Trophoblast cell (in vitro differentiated cells and primary cell): ENCODE data around the gene GABARAPL1.
"Not testable (repeated sequence)": the region's sequence is repeated elsewhere in the genome, so short reads cannot be mapped to it uniquely, and the experiment has no call there.

Source experiments
- DNase-seq, 2 donors: peaks; one replicate each; pipeline ENCODE4 v3.0.0-alpha.2; 2016
- H2AFZ ChIP-seq: 2 replicates; pipeline ENCODE4 v1.6.1; 2013; ENCODE audit warnings: low read length, moderate library complexity, mild to moderate bottlenecking; ENCODE audit not compliant: insufficient read depth, poor library complexity
- H2AK5ac ChIP-seq: 2 replicates; pipeline ENCODE4 v1.6.1; 2013; ENCODE audit warnings: mild to moderate bottlenecking, low read length
- H2BK120ac ChIP-seq: 2 replicates; pipeline ENCODE4 v1.6.1; 2013; ENCODE audit warnings: low read length, mild to moderate bottlenecking, moderate library complexity; ENCODE audit not compliant: insufficient read depth, poor library complexity
- H2BK12ac ChIP-seq: 2 replicates; pipeline ENCODE4 v1.6.1; 2013; ENCODE audit warnings: mild to moderate bottlenecking, low read length, moderate library complexity
- H2BK5ac ChIP-seq: 2 replicates; pipeline ENCODE4 v1.6.1; 2013; ENCODE audit warnings: low read length, low read depth, moderate library complexity, mild to moderate bottlenecking; ENCODE audit not compliant: poor library complexity
- H3K14ac ChIP-seq: 2 replicates; pipeline ENCODE4 v1.6.1; 2013; ENCODE audit warnings: mild to moderate bottlenecking, low read length
- H3K18ac ChIP-seq: 2 replicates; pipeline ENCODE4 v1.6.1; 2013; ENCODE audit warnings: mild to moderate bottlenecking, low read length
- H3K23ac ChIP-seq: 2 replicates; pipeline ENCODE4 v1.6.1; 2013; ENCODE audit warnings: low read length
- H3K27ac ChIP-seq: 2 replicates; pipeline ENCODE4 v1.5.1; 2013; ENCODE audit warnings: low read depth, mild to moderate bottlenecking, inconsistent platforms, low read length, moderate library complexity
- H3K27me3 ChIP-seq: 2 replicates; pipeline ENCODE4 v1.6.1; 2013; ENCODE audit warnings: inconsistent platforms, mild to moderate bottlenecking, low read length, moderate library complexity; ENCODE audit not compliant: insufficient read depth
- H3K36me3 ChIP-seq, 2 experiments: 1 replicate in 1 of 2; 2 replicates in 1 of 2; pipeline ENCODE4 v1.6.1; 2013; ENCODE audit warnings: low read length in 2 of 2, mild to moderate bottlenecking in 2 of 2, moderate library complexity in 1 of 2; ENCODE audit not compliant: insufficient read depth in 2 of 2, control insufficient read depth in 1 of 2
- H3K4ac ChIP-seq: 2 replicates; pipeline ENCODE4 v1.6.1; 2013; ENCODE audit warnings: low read depth, mild to moderate bottlenecking, low read length, moderate library complexity
- H3K4me1 ChIP-seq, 2 experiments: 1 replicate in 1 of 2; 2 replicates in 1 of 2; pipeline ENCODE4 v1.6.1; 2013; ENCODE audit warnings: low read length in 2 of 2, mild to moderate bottlenecking in 2 of 2, moderate library complexity in 1 of 2; ENCODE audit not compliant: insufficient read depth in 2 of 2, control insufficient read depth in 1 of 2
- H3K4me2 ChIP-seq: 2 replicates; pipeline ENCODE4 v1.6.1; 2013; ENCODE audit warnings: inconsistent platforms, mild to moderate bottlenecking, low read length, moderate library complexity
- H3K4me3 ChIP-seq: 2 replicates; pipeline ENCODE4 v1.5.1; 2013; ENCODE audit warnings: mild to moderate bottlenecking, low read depth, low read length, inconsistent platforms
- H3K79me1 ChIP-seq: one replicate; pipeline ENCODE4 v1.6.1; 2013; ENCODE audit warnings: low read length
- H3K79me2 ChIP-seq: 2 replicates; pipeline ENCODE4 v1.6.1; 2013; ENCODE audit warnings: low read length, mild to moderate bottlenecking; ENCODE audit not compliant: control insufficient read depth, insufficient read depth, poor library complexity
- H3K9ac ChIP-seq: 2 replicates; pipeline ENCODE4 v1.6.1; 2013; ENCODE audit warnings: mild to moderate bottlenecking, low read length
- H3K9me3 ChIP-seq: 2 replicates; pipeline ENCODE4 v1.6.1; 2013; ENCODE audit warnings: low read depth, mild to moderate bottlenecking, control low read depth, inconsistent platforms, low read length; ENCODE audit not compliant: insufficient read depth
- H4K12ac ChIP-seq: 2 replicates; pipeline ENCODE4 v1.6.1; 2013; ENCODE audit warnings: low read depth, mild to moderate bottlenecking, low read length, moderate library complexity
- H4K8ac ChIP-seq: 2 replicates; pipeline ENCODE4 v1.6.1; 2013; ENCODE audit warnings: low read depth, mild to moderate bottlenecking, low read length, moderate library complexity
- H4K91ac ChIP-seq: one replicate; pipeline ENCODE4 v1.6.1; 2013; ENCODE audit warnings: low read depth, mild to moderate bottlenecking, low read length, moderate library complexity
- WGBS: extraction: QIAGEN DNeasy Blood & Tissue Kit; methylation state at CpG from one replicate; pipeline ENCODE4 v1.1.7; 2013; ENCODE audit warnings: missing lambda C conversion rate; ENCODE audit not compliant: insufficient read length, insufficient coverage; ENCODE audit errors: extremely low coverage; 5-methylcytosine and 5-hydroxymethylcytosine counted together

The GABARAPL1 gene

GRCh38 chr12:10225426-10225825 is 12.7 kb downstream of the GABARAPL1 start:
- H3K4me3 ChIP-seq, H2BK12ac ChIP-seq, DNase-seq, H3K18ac ChIP-seq, H2AK5ac ChIP-seq, H3K4me2 ChIP-seq, H3K4ac ChIP-seq, H2BK120ac ChIP-seq, H3K23ac ChIP-seq, H3K14ac ChIP-seq, H4K91ac ChIP-seq, H3K27ac ChIP-seq, H2BK5ac ChIP-seq, H2AFZ ChIP-seq, H3K27me3 ChIP-seq, H3K9ac ChIP-seq, H3K79me1 ChIP-seq, H4K8ac ChIP-seq, H4K12ac ChIP-seq, H3K79me2 ChIP-seq, H3K9me3 ChIP-seq, H3K4me1 ChIP-seq: not testable (repeated sequence)
- no CpG with 5 or more reads among the region's 26 CpGs for WGBS
- H3K36me3 ChIP-seq, result peaks cover 15 to 30% of the 10 kb centered on the region in 2 experiments

- H3K27ac ChIP-seq, result no peak overlapping the region
- DNase-seq, result no peak
- no CpG with 5 or more reads among the region's 6 CpGs for WGBS
- no peak overlapping the region for H4K8ac ChIP-seq
- no peak overlapping the region for H2AFZ ChIP-seq
- H2BK120ac ChIP-seq, result no peak overlapping the region
- H3K9ac ChIP-seq, result no peak overlapping the region
- no peak overlapping the region for H3K23ac ChIP-seq
- H3K27me3 ChIP-seq, result no peaks in the 10 kb centered on the region
- H4K91ac ChIP-seq, result no peak overlapping the region
- H3K36me3 ChIP-seq, result peaks cover 14 to 25% of the 10 kb centered on the region in 2 experiments
- no peak overlapping the region for H4K12ac ChIP-seq
- no peak overlapping the region for H2AK5ac ChIP-seq
- no peaks in the 10 kb centered on the region for H3K4me1 ChIP-seq
- no peak overlapping the region for H3K4ac ChIP-seq
- no peak overlapping the region for H3K14ac ChIP-seq
- no peaks in the 10 kb centered on the region for H3K79me1 ChIP-seq
- no peaks in the 10 kb centered on the region for H3K9me3 ChIP-seq
- no peak overlapping the region for H2BK5ac ChIP-seq
- H3K18ac ChIP-seq, result no peak overlapping the region
- no peak overlapping the region for H2BK12ac ChIP-seq
- H3K4me2 ChIP-seq, result no peak overlapping the region
- H3K4me3 ChIP-seq, result no peak overlapping the region
- no peaks in the 10 kb centered on the region for H3K79me2 ChIP-seq
These were observed 13.4 kb downstream of the GABARAPL1 start for GRCh38 chr12:10226086-10226485.

- Histone ChIP-seq H3K27me3 (no peaks in the 10 kb centered on the region), H3K27ac (no peak overlapping the region), H3K79me2 (no peaks in the 10 kb centered on the region), H3K14ac (no peak overlapping the region), H3K79me1 (no peaks in the 10 kb centered on the region), H2BK12ac (no peak overlapping the region), H3K4ac (no peak overlapping the region), H3K9me3 (no peaks in the 10 kb centered on the region), H3K4me3 (no peak overlapping the region), H3K18ac (no peak overlapping the region), H2AFZ (no peak overlapping the region), H3K9ac (no peak overlapping the region), H3K23ac (no peak overlapping the region), H4K91ac (no peak overlapping the region), H4K8ac (no peak overlapping the region), H2BK120ac (no peak overlapping the region), H3K36me3 (peaks cover 13 to 22% of the 10 kb centered on the region in 2 experiments), H4K12ac (no peak overlapping the region), H2BK5ac (no peak overlapping the region), H2AK5ac (no peak overlapping the region), H3K4me2 (no peak overlapping the region), H3K4me1 (no peaks in the 10 kb centered on the region)
- DNase-seq, result no peak
- no CpG with 5 or more reads among the region's 1 CpG for WGBS
These were observed 14.1 kb downstream of the GABARAPL1 start for GRCh38 chr12:10226731-10227130.

GRCh38 chr12:10227648-10228047 is 15.0 kb downstream of the GABARAPL1 start:
- no peaks in the 10 kb centered on the region for H3K9me3 ChIP-seq
- no peak overlapping the region for H3K4me2 ChIP-seq
- H2BK120ac ChIP-seq, result no peak overlapping the region
- no peaks in the 10 kb centered on the region for H3K79me1 ChIP-seq
- H4K8ac ChIP-seq, result no peak overlapping the region
- no peak overlapping the region for H3K9ac ChIP-seq
- H3K14ac ChIP-seq, result no peak overlapping the region
- WGBS, result no CpG with 5 or more reads among the region's 1 CpG
- H3K4me1 ChIP-seq, result no peaks in the 10 kb centered on the region
- no peaks in the 10 kb centered on the region for H3K27me3 ChIP-seq
- no peak overlapping the region for H3K23ac ChIP-seq
- H3K4ac ChIP-seq, result no peak overlapping the region
- H2AK5ac ChIP-seq, result no peak overlapping the region
- H2AFZ ChIP-seq, result no peak overlapping the region
- H3K18ac ChIP-seq, result no peak overlapping the region
- peaks cover 7 to 13% of the 10 kb centered on the region in 2 experiments for H3K36me3 ChIP-seq
- no peak overlapping the region for H3K4me3 ChIP-seq
- H3K79me2 ChIP-seq, result no peaks in the 10 kb centered on the region
- no peak for DNase-seq
- no peak overlapping the region for H4K91ac ChIP-seq
- no peak overlapping the region for H2BK12ac ChIP-seq
- no peak overlapping the region for H2BK5ac ChIP-seq
- H3K27ac ChIP-seq, result no peak overlapping the region
- H4K12ac ChIP-seq, result no peak overlapping the region
